ENCODE results near the gene KCNT2.

The KCNT2 gene

DNA sequence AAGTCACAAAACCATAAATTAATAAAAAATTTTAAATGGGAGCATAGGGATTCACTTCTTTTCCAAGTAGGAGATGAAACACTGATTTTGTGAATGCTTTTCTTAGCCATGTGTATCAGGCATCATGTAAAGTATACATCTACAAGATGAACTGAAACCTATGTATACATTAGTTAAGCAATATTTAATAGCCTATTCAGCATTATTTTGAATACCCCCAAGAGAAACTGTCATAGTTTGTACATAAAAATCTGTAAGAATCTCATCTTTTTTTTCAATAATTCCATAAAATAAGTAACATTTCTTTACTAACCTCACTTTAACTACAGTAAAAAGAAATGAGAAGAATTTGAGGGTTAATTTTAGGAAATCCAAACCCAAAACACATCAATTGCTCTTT, 348.0 kb downstream of the KCNT2 start:
- H3K4me2 ChIP-seq (ENCODE audit: low read length) = no peak overlapping the region
- H3K4me3 ChIP-seq (ENCODE audit: low read depth, low read length) = no peak overlapping the region

GRCh38 chr1:196259316-196259715, 348.9 kb downstream of the KCNT2 start:
- Histone ChIP-seq H2AFZ (no peak overlapping the region), H3K79me2 (no peaks in the 10 kb centered on the region), H3K27ac (no peak overlapping the region), H3K9ac (no peak overlapping the region), H3K4me2 (ENCODE audit: low read length) (no peak overlapping the region), H3K4me1 (no peaks in the 10 kb centered on the region), H3K27me3 (ENCODE audit: control insufficient read depth, insufficient read depth, low read length) (no peaks in the 10 kb centered on the region), H3K4me3 (ENCODE audit: low read depth, low read length) (no peak overlapping the region), H3K9me3 (ENCODE audit: control insufficient read depth, low read length) (no peaks in the 10 kb centered on the region), H3K36me3 (ENCODE audit: control insufficient read depth, insufficient read depth, low read length) (no peaks in the 10 kb centered on the region)
- TF ChIP-seq, protein P1, sequence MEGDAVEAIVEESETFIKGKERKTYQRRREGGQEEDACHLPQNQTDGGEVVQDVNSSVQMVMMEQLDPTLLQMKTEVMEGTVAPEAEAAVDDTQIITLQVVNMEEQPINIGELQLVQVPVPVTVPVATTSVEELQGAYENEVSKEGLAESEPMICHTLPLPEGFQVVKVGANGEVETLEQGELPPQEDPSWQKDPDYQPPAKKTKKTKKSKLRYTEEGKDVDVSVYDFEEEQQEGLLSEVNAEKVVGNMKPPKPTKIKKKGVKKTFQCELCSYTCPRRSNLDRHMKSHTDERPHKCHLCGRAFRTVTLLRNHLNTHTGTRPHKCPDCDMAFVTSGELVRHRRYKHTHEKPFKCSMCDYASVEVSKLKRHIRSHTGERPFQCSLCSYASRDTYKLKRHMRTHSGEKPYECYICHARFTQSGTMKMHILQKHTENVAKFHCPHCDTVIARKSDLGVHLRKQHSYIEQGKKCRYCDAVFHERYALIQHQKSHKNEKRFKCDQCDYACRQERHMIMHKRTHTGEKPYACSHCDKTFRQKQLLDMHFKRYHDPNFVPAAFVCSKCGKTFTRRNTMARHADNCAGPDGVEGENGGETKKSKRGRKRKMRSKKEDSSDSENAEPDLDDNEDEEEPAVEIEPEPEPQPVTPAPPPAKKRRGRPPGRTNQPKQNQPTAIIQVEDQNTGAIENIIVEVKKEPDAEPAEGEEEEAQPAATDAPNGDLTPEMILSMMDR (IDR thresholded peaks at IDR 0.05) = no peak

More for the DNA sequence above, 348.0 kb downstream of the KCNT2 start:
- TF ChIP-seq, protein P1 (IDR thresholded peaks at IDR 0.05) = no peak
- no peak overlapping the region for H3K27ac ChIP-seq
- no peaks in the 10 kb centered on the region for H3K36me3 ChIP-seq (ENCODE audit: control insufficient read depth, insufficient read depth, low read length)
- no peaks in the 10 kb centered on the region for H3K4me1 ChIP-seq
- no peaks in the 10 kb centered on the region for H3K27me3 ChIP-seq (ENCODE audit: control insufficient read depth, insufficient read depth, low read length)
- no peaks in the 10 kb centered on the region for H3K9me3 ChIP-seq (ENCODE audit: control insufficient read depth, low read length)
- no peaks in the 10 kb centered on the region for H3K79me2 ChIP-seq
- H3K9ac ChIP-seq = no peak overlapping the region
- no peak overlapping the region for H2AFZ ChIP-seq

DNA sequence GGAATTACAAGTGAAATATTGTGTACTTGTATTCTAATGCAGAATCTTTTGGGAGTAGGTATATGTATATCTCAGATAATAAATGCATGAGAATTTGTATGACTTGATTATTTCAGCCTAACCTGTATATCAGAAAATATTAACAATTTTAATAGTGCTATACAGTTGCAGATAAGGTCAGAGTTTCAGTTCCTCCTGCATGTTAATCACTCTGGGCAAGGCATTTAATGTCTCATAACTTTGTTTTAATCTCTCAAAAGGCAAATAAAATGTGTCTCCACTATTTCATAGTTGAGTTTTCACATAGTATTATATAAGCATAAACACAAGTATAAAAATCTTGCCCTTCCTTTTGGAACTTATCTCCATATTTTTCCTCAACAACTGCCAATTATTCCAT, 352.5 kb downstream of the KCNT2 start:
- H3K79me2 ChIP-seq = no peaks in the 10 kb centered on the region
- H3K36me3 ChIP-seq (ENCODE audit: control insufficient read depth, insufficient read depth, low read length) = no peaks in the 10 kb centered on the region
- no peaks in the 10 kb centered on the region for H3K27me3 ChIP-seq (ENCODE audit: control insufficient read depth, insufficient read depth, low read length)
- H3K4me2 ChIP-seq (ENCODE audit: low read length) = no peak overlapping the region
- H3K9ac ChIP-seq = no peak overlapping the region
- TF ChIP-seq, protein P1 (IDR thresholded peaks at IDR 0.05) = no peak
- no peak overlapping the region for H3K27ac ChIP-seq
- no peak overlapping the region for H2AFZ ChIP-seq
- H3K4me1 ChIP-seq = no peaks in the 10 kb centered on the region
- H3K4me3 ChIP-seq (ENCODE audit: low read depth, low read length) = no peak overlapping the region
- H3K9me3 ChIP-seq (ENCODE audit: control insufficient read depth, low read length) = no peaks in the 10 kb centered on the region

DNA sequence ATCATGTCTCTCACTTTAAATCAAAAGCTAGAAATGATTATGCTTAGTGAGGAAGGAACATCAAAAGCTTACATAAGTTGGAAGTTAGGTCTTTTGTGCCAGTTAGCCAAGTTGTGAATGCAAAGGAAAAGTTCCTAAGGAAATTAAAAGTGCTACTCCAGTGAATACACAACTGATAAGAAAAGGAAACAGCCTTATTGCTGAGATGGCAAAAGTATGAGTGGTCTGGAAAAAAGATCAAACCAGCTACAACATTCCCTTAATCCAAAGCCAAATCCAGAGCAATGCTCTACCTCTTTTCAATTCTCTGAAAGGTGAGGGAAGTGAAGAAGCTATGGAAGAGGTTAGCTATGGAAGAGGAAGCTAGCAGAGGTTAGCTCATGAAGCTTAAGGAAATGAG, 378.7 kb downstream of the KCNT2 start:
- no peak overlapping the region for H3K9ac ChIP-seq
- no peaks in the 10 kb centered on the region for H3K27me3 ChIP-seq (ENCODE audit: control insufficient read depth, insufficient read depth, low read length)
- H3K27ac ChIP-seq = no peak overlapping the region
- no peak overlapping the region for H3K4me2 ChIP-seq (ENCODE audit: low read length)
- no peaks in the 10 kb centered on the region for H3K9me3 ChIP-seq (ENCODE audit: control insufficient read depth, low read length)
- H3K36me3 ChIP-seq (ENCODE audit: control insufficient read depth, insufficient read depth, low read length) = no peaks in the 10 kb centered on the region
- H3K79me2 ChIP-seq = no peaks in the 10 kb centered on the region
- TF ChIP-seq, protein P1 (IDR thresholded peaks at IDR 0.05) = no peak
- no peak overlapping the region for H2AFZ ChIP-seq
- no peaks in the 10 kb centered on the region for H3K4me1 ChIP-seq
- no peak overlapping the region for H3K4me3 ChIP-seq (ENCODE audit: low read depth, low read length)

DNA sequence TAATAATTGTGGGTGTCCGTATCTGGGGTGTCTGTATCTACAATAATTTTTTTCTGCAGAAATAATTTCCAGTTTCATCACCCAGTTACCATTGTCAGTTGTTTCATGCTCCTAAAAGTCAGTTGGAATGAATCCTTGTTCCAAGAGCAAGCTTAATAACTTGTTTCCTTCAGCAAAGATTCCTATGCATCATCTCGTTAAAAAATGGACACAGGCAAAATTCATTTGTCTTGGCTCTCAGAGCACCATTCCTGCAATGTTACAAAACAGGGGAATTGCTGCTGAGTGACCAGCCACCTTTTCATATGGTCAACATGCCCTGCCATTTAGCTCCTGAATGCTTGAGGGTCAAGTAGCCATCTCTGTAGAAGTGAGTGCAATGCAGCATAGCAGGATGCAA, 393.4 kb downstream of the KCNT2 start:
- Histone ChIP-seq H3K4me3 (ENCODE audit: low read depth, low read length) (no peak overlapping the region), H3K4me1 (no peaks in the 10 kb centered on the region), H3K79me2 (no peaks in the 10 kb centered on the region), H2AFZ (no peak overlapping the region), H3K4me2 (ENCODE audit: low read length) (no peak overlapping the region), H3K9ac (no peak overlapping the region), H3K27ac (no peak overlapping the region), H3K36me3 (ENCODE audit: control insufficient read depth, insufficient read depth, low read length) (no peaks in the 10 kb centered on the region), H3K27me3 (ENCODE audit: control insufficient read depth, insufficient read depth, low read length) (no peaks in the 10 kb centered on the region), H3K9me3 (ENCODE audit: control insufficient read depth, low read length) (no peaks in the 10 kb centered on the region)
- TF ChIP-seq, protein P1 (IDR thresholded peaks at IDR 0.05) = no peak

Measured in parathyroid adenoma (tissue), 2 donors.